ENCODE data around the gene HIP1. TPM values are rescaled to one million over a fixed set of nuclear protein-coding genes. Genes with fewer than 3 reads are reported as not detected.

HIP1 gene
- total and polyA plus RNA-seq, 2 of the 13 experiments (the other 11 are each of a cell fraction or from before 2014, with no cell fraction given): 4.5 to 6.2 TPM

DNA sequence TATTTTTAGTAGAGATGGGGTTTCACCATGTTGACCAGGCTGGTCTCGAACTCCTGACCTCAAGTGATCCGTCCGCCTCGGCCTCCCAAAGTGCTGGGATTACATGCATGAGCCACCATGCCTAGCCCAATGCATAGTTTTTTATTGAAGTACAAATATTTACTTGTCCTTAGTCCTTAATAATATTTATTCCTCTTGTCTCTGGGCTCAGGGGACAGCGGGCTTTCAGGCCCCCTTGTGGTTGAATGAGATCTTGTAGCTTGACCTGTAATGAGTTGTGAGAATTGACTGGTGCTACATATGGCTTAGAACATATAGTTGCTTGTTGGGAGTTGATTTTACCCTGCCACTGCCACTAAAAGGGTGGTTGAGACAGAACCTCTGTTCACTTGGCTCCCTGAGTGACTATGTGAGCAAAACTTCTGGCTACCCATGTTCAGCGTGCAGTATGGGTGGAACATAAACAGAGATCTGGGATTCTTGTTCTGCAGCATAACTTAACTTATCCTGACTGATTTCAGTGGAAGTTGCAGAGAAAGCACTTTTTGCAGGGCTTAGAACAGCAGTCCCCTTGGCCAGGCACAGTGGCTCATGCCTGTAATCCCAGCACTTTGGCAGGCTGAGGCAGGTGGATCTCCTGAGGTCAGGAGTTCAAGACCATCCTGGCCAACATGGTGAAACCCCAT is 18.4 kb upstream of the HIP1 start (continued):
- TF ChIP-seq, protein P1, sequence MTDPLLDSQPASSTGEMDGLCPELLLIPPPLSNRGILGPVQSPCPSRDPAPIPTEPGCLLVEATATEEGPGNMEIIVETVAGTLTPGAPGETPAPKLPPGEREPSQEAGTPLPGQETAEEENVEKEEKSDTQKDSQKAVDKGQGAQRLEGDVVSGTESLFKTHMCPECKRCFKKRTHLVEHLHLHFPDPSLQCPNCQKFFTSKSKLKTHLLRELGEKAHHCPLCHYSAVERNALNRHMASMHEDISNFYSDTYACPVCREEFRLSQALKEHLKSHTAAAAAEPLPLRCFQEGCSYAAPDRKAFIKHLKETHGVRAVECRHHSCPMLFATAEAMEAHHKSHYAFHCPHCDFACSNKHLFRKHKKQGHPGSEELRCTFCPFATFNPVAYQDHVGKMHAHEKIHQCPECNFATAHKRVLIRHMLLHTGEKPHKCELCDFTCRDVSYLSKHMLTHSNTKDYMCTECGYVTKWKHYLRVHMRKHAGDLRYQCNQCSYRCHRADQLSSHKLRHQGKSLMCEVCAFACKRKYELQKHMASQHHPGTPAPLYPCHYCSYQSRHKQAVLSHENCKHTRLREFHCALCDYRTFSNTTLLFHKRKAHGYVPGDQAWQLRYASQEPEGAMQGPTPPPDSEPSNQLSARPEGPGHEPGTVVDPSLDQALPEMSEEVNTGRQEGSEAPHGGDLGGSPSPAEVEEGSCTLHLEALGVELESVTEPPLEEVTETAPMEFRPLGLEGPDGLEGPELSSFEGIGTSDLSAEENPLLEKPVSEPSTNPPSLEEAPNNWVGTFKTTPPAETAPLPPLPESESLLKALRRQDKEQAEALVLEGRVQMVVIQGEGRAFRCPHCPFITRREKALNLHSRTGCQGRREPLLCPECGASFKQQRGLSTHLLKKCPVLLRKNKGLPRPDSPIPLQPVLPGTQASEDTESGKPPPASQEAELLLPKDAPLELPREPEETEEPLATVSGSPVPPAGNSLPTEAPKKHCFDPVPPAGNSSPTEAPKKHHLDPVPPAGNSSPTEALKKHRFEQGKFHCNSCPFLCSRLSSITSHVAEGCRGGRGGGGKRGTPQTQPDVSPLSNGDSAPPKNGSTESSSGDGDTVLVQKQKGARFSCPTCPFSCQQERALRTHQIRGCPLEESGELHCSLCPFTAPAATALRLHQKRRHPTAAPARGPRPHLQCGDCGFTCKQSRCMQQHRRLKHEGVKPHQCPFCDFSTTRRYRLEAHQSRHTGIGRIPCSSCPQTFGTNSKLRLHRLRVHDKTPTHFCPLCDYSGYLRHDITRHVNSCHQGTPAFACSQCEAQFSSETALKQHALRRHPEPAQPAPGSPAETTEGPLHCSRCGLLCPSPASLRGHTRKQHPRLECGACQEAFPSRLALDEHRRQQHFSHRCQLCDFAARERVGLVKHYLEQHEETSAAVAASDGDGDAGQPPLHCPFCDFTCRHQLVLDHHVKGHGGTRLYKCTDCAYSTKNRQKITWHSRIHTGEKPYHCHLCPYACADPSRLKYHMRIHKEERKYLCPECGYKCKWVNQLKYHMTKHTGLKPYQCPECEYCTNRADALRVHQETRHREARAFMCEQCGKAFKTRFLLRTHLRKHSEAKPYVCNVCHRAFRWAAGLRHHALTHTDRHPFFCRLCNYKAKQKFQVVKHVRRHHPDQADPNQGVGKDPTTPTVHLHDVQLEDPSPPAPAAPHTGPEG (CRISPR knock-in tag; IDR thresholded peaks at IDR 0.05): 0 out of 2 replicates have a peak, but pooled peaks have one; percentile 37
- TF ChIP-seq, protein P2, sequence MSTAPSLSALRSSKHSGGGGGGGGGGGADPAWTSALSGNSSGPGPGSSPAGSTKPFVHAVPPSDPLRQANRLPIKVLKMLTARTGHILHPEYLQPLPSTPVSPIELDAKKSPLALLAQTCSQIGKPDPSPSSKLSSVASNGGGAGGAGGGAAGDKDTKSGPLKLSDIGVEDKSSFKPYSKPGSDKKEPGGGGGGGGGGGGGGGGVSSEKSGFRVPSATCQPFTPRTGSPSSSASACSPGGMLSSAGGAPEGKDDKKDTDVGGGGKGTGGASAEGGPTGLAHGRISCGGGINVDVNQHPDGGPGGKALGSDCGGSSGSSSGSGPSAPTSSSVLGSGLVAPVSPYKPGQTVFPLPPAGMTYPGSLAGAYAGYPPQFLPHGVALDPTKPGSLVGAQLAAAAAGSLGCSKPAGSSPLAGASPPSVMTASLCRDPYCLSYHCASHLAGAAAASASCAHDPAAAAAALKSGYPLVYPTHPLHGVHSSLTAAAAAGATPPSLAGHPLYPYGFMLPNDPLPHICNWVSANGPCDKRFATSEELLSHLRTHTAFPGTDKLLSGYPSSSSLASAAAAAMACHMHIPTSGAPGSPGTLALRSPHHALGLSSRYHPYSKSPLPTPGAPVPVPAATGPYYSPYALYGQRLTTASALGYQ (CRISPR knock-in tag; IDR thresholded peaks at IDR 0.05): no peak
- TF ChIP-seq RFX5 (IDR thresholded peaks at IDR 0.05; ENCODE audit: low read depth, low read length) (no peak), ZNF274 (CRISPR knock-in tag; IDR thresholded peaks at IDR 0.05) (no peak), REL (CRISPR knock-in tag; conservative IDR thresholded peaks at IDR 0.05) (no peak), RXRB (CRISPR knock-in tag; IDR thresholded peaks at IDR 0.05; ENCODE audit: borderline replicate concordance) (peak; percentile 60; the same call in 1 of the 2 replicates), FOXA3 (CRISPR knock-in tag; IDR thresholded peaks at IDR 0.05) (peak; percentile 42; the same call in 1 of the 2 replicates), RNF2 (conservative IDR thresholded peaks at IDR 0.05; ENCODE audit: low read depth) (no peak), PTBP1 (IDR thresholded peaks at IDR 0.05; ENCODE audit: low read depth, low read length, poor library complexity, severe bottlenecking) (no peak), PLRG1 (conservative IDR thresholded peaks at IDR 0.05) (no peak), ZBTB7B (CRISPR knock-in tag; IDR thresholded peaks at IDR 0.05) (no peak), ZNF558 (CRISPR knock-in tag; IDR thresholded peaks at IDR 0.05; ENCODE audit: borderline replicate concordance) (no peak), RFXAP (CRISPR knock-in tag; IDR thresholded peaks at IDR 0.05; ENCODE audit: borderline replicate concordance) (no peak), ZNF607 (CRISPR knock-in tag; IDR thresholded peaks at IDR 0.05; ENCODE audit: borderline replicate concordance) (no peak), NFYC (CRISPR knock-in tag; IDR thresholded peaks at IDR 0.05) (no peak), CBX1 (IDR thresholded peaks at IDR 0.05; ENCODE audit: low read depth) (no peak), ZIK1 (CRISPR knock-in tag; IDR thresholded peaks at IDR 0.05; ENCODE audit: borderline replicate concordance, low read depth) (no peak), NR2F6 (IDR thresholded peaks at IDR 0.05) (no peak), NR2F6 (CRISPR knock-in tag; IDR thresholded peaks at IDR 0.05) (peak; percentile 23; the same call in 1 of the 2 replicates)
- TF ChIP-seq, protein P3, sequence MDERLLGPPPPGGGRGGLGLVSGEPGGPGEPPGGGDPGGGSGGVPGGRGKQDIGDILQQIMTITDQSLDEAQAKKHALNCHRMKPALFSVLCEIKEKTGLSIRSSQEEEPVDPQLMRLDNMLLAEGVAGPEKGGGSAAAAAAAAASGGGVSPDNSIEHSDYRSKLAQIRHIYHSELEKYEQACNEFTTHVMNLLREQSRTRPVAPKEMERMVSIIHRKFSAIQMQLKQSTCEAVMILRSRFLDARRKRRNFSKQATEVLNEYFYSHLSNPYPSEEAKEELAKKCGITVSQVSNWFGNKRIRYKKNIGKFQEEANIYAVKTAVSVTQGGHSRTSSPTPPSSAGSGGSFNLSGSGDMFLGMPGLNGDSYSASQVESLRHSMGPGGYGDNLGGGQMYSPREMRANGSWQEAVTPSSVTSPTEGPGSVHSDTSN (CRISPR knock-in tag; IDR thresholded peaks at IDR 0.05): no peak
- TF ChIP-seq, protein P4, sequence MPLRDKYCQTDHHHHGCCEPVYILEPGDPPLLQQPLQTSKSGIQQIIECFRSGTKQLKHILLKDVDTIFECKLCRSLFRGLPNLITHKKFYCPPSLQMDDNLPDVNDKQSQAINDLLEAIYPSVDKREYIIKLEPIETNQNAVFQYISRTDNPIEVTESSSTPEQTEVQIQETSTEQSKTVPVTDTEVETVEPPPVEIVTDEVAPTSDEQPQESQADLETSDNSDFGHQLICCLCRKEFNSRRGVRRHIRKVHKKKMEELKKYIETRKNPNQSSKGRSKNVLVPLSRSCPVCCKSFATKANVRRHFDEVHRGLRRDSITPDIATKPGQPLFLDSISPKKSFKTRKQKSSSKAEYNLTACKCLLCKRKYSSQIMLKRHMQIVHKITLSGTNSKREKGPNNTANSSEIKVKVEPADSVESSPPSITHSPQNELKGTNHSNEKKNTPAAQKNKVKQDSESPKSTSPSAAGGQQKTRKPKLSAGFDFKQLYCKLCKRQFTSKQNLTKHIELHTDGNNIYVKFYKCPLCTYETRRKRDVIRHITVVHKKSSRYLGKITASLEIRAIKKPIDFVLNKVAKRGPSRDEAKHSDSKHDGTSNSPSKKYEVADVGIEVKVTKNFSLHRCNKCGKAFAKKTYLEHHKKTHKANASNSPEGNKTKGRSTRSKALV (CRISPR knock-in tag; IDR thresholded peaks at IDR 0.05): 0 out of 2 replicates have a peak, but pooled peaks have one; percentile 26

All from HepG2 (cell line).